HK-2 (cell line): ENCODE data around the gene NXPE2.
"Not testable (repeated sequence)": the region's sequence is repeated elsewhere in the genome, so short reads cannot be mapped to it uniquely, and the experiment has no call there.

ENCODE experiments used
- DNase-seq: peaks from one replicate; pipeline ENCODE4 v3.0.0-alpha.2; 2018; ENCODE audit not compliant: unreplicated experiment

NXPE2 gene

GRCh38 chr11:114678125-114679036 lies at the start of gene NXPE2:
NXPE2 (plus strand) TSS chr11:114678527; CDS start chr11:114678576, 49 bp downstream.
- no peak for DNase-seq

- not testable (repeated sequence) for DNase-seq
Observed at GRCh38 chr11:114631445-114631965, 46.8 kb upstream of the NXPE2 start.

- not testable (repeated sequence) for DNase-seq
Observed at GRCh38 chr11:114639440-114639839, 38.9 kb upstream of the NXPE2 start.

- no peak for DNase-seq
Observed at GRCh38 chr11:114650661-114651060, 27.7 kb upstream of the NXPE2 start.

GRCh38 chr11:114651145-114651718 lies 27.1 kb upstream of the NXPE2 start:
- no peak for DNase-seq

GRCh38 chr11:114653148-114653547 lies 25.2 kb upstream of the NXPE2 start:
- no peak for DNase-seq

- DNase-seq: no peak
Observed at GRCh38 chr11:114664641-114665040, 13.7 kb upstream of the NXPE2 start.

- DNase-seq: no peak
Observed at GRCh38 chr11:114666760-114667159, 11.6 kb upstream of the NXPE2 start.

- DNase-seq: no peak
Observed at GRCh38 chr11:114668109-114668508, 10.2 kb upstream of the NXPE2 start.

GRCh38 chr11:114673661-114674060 lies 4.7 kb upstream of the NXPE2 start:
- no peak for DNase-seq

- DNase-seq: no peak
Observed at GRCh38 chr11:114679505-114679904, 1.2 kb downstream of the NXPE2 start.

GRCh38 chr11:114683007-114683406 lies 4.7 kb downstream of the NXPE2 start:
- no peak for DNase-seq

GRCh38 chr11:114684636-114685035 lies 6.3 kb downstream of the NXPE2 start:
- no peak for DNase-seq

- DNase-seq: no peak
Observed at GRCh38 chr11:114685097-114685496, 6.8 kb downstream of the NXPE2 start.

GRCh38 chr11:114705280-114706024 lies 27.1 kb downstream of the NXPE2 start:
- no peak for DNase-seq

- DNase-seq: no peak
Observed at GRCh38 chr11:114709960-114710359, 31.6 kb downstream of the NXPE2 start.

- no peak for DNase-seq
Observed at GRCh38 chr11:114713756-114714155, 35.4 kb downstream of the NXPE2 start.

GRCh38 chr11:114719562-114719961 lies 41.2 kb downstream of the NXPE2 start:
- DNase-seq: no peak

- no peak for DNase-seq
Observed at GRCh38 chr11:114724916-114725524, 46.7 kb downstream of the NXPE2 start.

- no peak for DNase-seq
Observed at GRCh38 chr11:114725623-114726022, 47.3 kb downstream of the NXPE2 start.

GRCh38 chr11:114736806-114737205 lies 58.5 kb downstream of the NXPE2 start:
- no peak for DNase-seq

- peak; percentile 7 for DNase-seq
Observed at GRCh38 chr11:114738954-114739353, 60.6 kb downstream of the NXPE2 start.
